Stimulated activated CD4-positive, alpha-beta T cell treated with anti-CD3 and anti-CD28 coated beads, TNF-alpha, amount 100 ng/mL, for 4 hours (primary cell): ENCODE data around the gene LDOC1.
A peak's percentile ranks its signal among the peaks of the same experiment; 100 is the strongest.
"Not testable (repeated sequence)": the region's sequence is repeated elsewhere in the genome, so short reads cannot be mapped to it uniquely, and the experiment has no call there.

Source experiments
- DNase-seq, 3 experiments: peaks; one replicate each; pipeline ENCODE4 v3.0.0-alpha.2; 2020; ENCODE audit warnings: low read depth in 3 of 3

Gene LDOC1

GRCh38 chrX:141176586-141177451 lies at the start of gene LDOC1:
LDOC1 (minus strand) TSS chrX:141177129; CDS start chrX:141177021, 108 bp downstream.
- DNase-seq, result peak; percentile 48 to 53 (median 53)

- no peak for DNase-seq
Observed at GRCh38 chrX:141221611-141222010, 44.7 kb upstream of the LDOC1 start.

- DNase-seq, result no peak
Observed at GRCh38 chrX:141220342-141221008, 43.5 kb upstream of the LDOC1 start.

GRCh38 chrX:141214196-141214595 lies 37.3 kb upstream of the LDOC1 start:
- no peak for DNase-seq

GRCh38 chrX:141201962-141202361 lies 25.0 kb upstream of the LDOC1 start:
- no peak for DNase-seq

DNA sequence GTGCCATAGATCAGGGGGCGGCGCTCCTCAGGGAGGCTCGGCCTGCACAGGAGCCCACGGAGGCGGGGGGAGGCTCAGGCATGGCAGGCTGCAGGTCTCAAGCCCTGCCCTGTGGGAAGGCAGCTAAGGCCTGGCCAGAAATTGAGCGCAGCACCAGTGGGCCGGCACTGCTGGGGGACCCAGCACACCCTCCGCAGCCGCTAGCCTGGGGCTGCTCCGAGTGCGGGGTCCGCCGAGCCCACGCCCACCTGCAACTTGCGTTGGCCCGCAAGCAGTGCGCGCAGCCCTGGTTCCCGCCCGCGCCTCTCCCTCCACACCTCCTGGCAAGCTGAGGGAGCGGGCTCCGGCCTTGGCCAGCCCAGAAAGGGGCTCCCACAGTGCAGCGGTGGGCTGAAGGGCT lies 11.6 kb upstream of the LDOC1 start:
- not testable (repeated sequence) for DNase-seq

- no peak for DNase-seq
Observed at GRCh38 chrX:141185366-141185765, 8.4 kb upstream of the LDOC1 start.

GRCh38 chrX:141183000-141183399 lies 6.1 kb upstream of the LDOC1 start:
- no peak for DNase-seq

DNA sequence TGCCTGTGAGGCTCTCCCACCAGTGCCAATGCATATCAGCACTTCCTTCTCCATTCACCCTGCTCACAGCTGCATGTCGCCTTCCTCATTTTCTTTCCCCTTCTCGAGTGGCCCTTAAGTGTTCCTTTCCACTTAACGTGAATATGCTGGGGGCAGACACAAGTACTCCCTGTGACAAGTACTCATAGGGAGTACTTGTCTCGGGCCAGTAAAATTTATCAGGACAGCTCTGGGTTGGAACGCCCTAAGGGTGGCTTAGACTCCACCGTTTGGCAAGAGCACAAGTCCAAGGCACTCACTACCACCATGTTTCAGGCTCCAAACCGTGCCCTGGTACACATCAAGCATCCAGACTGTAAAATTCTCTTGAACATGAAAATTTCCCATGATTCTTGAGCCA lies 3.9 kb upstream of the LDOC1 start:
- DNase-seq, result no peak

DNA sequence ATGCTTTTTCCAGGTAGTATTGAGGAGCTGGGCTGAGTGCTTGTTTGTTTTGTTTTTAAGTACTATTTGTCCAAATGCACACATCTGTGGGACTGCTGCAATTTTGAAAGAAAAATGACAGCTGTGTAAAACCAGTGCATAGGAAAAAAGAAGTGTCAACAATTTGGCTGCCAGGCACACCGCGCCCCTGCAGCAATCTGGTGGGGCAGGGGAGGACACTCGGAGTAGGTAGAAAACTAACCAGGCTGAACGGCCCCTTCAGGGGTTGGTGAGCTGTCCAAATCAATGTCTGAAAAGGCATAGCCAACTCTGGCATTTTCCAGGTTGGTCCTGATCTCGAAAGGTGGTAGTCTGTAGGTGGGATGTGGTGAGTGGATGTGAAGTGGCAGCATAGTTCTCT lies 1.1 kb downstream of the LDOC1 start:
- no peak for DNase-seq

GRCh38 chrX:141164406-141164805 lies 12.5 kb downstream of the LDOC1 start:
- DNase-seq, result no peak

GRCh38 chrX:141158084-141158483 lies 18.8 kb downstream of the LDOC1 start:
- DNase-seq, result no peak

GRCh38 chrX:141155231-141155630 lies 21.7 kb downstream of the LDOC1 start:
- not testable (repeated sequence) for DNase-seq

GRCh38 chrX:141142946-141143345 lies 34.0 kb downstream of the LDOC1 start:
- DNase-seq, result no peak

DNA sequence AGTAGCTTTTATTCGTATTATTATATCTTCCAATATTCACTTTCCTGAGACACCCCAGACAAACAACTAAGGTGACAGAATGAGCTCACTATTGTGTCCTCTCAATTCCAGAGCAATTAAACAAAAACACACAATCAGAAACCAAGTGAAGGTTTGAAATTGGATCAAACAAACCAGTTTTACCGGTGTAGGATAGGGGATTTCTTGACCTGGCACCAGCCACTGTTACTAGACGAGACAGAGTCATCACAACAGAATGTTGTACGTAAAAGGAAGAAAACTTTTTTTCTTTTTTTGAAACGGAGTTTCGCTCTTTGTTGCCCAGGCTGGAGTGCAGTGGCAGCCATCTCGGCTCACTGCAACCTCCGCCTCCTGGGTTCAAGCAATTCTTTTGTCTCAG lies 43.7 kb downstream of the LDOC1 start:
- no peak for DNase-seq

- DNase-seq, result no peak
Observed at GRCh38 chrX:141127146-141127545, 49.8 kb downstream of the LDOC1 start.
